Stimulated activated CD8-positive, alpha-beta memory T cell treated with anti-CD3 and anti-CD28 coated beads, Interleukin-4, amount 100 ng/mL, for 4 hours (primary cell): Measurements from ENCODE around the gene SMARCA4.

Source experiments
- DNase-seq, 2 donors: peaks; one replicate each; pipeline ENCODE4 v3.0.0-alpha.2; 2020; ENCODE audit warnings: low read depth in 2 of 2, low spot score in 1 of 2

Gene SMARCA4

DNA sequence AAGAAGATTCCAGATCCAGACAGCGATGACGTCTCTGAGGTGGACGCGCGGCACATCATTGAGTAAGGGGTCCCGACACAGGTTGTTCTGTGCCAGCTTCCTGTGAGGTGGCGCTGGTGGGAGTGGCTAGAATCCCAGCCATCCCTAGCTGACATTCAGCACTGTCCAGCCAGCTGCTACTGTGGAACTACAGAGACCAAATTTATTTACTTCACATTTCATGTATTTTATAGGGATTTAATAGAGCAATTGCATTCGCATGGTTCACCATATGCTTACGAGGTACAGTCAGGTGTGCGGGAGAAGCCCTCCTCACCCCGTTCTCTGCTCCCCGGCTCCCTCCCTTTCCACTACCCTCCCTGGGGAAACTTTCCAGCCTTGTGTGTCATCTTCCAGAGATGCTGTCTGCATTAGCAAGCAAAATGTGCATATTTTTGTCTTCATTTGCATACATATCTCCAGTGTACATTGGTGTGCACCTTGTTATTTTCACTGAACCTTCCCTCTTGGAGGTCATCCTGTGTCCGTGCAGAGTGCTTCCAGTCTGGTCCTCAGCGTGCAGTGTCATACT lies 47.2 kb downstream of the SMARCA4 start:
- no peak for DNase-seq

DNA sequence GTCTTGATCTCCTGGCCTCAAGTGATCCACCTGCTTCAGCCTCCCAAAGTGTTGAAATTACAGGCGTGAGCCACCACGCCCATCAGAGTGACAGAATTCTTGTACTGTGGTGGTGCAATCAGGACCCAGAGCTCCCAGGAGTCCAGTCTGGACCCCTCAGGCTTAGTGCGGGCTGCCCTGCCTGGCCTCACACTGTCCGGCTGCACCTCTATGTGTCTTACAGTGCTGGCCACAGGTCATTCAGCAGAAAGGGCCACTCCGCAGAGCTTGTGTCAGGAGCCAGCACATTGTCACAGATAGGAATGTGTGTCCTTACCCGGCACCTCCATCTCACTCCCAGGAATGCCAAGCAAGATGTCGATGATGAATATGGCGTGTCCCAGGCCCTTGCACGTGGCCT lies 49.2 kb downstream of the SMARCA4 start:
- no peak for DNase-seq

DNA sequence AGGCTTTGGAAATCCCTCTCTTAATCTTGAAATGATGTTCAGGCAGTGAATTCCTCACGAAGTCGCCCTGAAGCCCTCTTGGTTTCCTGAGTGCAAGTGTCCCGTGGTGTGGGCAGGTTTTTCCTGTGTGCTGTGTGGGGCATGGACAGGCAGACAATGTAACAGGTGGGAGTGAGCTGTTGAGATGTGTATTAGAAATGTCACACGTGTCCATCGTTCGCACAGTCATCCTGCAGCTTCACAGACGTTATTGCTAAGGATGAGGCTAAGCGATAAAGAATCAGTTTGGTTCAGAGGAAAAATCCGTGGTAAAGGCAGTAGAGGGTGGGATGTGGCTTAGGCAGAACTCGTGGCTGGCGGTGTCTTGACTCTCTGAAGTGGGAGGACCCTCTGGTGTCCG lies 51.7 kb downstream of the SMARCA4 start:
- no peak for DNase-seq

DNA sequence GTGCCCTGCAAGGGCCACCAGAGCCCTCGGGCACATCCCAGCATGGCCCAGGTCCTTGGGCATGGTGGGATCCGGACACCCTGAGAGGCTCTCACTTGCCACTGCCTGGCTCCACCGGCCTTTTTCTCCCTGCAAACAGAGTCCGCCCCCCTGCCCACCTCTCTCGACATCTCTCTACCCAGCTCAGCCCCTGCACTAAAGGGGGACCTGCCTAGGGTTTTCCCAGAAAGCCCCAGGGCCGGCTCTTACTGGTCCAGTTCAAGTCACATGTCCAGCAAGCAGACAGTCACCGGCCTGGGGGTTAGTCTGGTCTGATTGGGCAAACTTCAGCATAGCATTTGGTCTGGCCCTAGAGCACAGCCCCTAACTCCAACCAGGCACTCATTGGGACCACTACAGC lies 52.9 kb downstream of the SMARCA4 start:
- DNase-seq, result no peak

DNA sequence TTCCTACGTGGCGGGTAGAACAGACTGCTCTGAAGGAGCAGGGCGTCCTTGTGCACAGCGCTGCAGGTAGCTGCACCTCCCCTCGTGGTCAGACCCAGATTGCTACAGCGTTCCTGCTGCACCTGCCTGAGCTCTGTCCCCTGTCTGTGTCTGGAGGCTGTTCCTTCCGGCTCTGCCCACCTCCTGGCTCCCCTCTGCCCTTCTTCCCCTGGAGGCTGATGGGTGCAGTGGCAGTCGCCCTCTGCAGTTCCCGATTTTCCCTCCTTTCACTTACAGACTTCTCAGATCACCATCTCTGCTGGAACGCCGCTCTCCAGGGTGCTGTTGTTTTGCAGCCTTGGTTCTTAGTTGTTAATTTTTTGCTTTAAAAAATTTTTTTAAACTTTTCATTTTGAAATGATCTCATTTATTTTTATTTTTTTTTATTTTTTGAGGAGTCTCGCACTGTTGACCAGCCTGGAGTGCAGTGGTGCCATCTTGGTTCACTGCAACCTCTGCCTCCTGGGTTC lies 53.6 kb downstream of the SMARCA4 start:
- DNase-seq, result no peak

DNA sequence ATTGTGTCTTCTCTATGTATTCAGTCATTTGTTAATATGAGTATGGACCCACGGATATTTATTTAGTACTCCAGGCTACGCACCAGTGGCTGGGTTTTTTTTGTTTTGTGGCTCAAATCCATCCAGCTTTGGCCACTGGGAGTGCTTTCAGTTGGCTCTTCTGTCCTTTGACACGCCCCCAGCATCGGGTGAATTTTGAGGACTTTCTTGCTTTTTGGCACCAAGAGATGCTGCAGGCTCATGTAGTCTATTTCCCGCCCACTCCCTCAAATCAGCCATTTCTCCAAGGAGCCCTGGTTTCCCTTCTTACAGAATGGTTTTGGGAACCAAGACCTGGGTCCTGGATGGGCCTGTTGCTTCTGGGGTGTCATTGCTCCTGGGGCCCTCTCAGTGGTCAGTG lies 55.8 kb downstream of the SMARCA4 start:
- no peak for DNase-seq

DNA sequence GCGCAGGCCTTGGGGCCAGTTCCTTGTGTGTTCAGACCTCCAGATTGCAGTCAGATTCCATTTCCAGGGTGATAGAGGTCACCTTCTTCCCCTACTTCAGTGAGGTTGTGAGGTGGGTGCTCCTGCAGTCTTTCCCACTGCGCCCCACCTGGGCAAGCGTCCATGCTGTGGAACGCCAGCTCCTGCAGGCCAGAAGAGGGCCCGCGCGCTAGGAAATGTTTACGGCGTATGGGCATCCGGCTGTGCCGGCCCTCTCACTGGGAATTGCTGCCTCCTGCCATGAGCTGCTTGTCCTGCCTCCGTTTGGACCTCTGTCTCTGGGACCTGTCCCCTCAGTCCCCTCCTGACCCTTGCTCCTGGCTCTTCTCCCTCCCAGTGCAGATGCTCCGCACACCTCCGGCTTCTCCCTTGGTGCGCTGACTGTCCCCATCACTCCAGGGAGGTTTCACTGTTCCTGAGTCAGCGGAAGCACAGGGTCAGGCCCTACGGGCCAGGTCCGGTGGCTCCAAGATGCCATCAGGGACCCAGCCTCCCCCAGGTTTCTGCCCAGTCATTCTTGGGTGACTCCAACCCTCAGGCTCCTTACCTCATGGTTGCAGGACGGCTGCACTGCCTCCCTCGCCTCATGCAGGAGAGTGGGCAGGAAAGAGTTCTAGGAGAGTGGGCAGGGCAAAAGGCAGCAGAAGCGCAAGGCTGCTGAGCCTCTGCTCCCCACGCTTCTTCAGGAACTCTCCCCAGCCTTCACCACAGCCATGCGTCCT lies 56.6 kb downstream of the SMARCA4 start:
- no peak for DNase-seq

DNA sequence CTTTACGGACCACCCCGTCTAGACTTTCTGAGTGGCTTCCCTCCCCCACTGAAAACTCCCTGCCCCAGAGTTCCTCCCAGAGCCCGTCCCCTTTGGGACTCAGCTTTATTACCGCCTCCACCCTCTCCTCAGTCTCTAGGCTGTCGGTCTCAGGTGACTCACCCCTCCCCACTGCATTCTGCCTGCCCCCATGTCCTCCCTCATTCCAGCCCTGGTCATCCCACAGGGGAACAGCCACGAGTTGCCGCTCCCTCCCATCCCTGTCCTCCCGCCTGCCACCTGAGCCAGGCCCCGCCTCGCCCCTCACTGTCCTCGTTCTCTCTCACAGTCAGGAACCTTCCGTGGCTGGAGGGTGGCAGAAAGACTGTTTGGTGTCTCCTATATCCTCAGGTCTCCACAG lies 57.3 kb downstream of the SMARCA4 start:
- DNase-seq, result no peak

DNA sequence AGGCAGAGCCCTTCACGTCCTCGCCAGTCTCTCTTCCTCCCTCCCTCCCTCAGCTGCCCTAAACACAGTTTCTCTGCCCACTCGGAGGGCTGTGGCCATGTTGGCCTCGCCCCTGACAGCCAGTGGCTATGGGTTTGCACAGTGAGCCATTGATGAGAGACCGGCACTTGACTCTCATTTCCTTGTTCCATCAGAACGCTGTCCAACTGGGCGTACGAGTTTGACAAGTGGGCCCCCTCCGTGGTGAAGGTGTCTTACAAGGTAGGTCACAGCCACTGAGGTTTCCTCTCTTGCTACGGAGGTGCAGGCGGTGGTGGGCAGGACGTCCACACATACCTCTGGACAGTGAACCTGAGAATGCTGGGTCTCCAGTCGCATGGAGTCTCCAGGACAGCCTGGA lies 57.9 kb downstream of the SMARCA4 start:
- DNase-seq, result no peak

DNA sequence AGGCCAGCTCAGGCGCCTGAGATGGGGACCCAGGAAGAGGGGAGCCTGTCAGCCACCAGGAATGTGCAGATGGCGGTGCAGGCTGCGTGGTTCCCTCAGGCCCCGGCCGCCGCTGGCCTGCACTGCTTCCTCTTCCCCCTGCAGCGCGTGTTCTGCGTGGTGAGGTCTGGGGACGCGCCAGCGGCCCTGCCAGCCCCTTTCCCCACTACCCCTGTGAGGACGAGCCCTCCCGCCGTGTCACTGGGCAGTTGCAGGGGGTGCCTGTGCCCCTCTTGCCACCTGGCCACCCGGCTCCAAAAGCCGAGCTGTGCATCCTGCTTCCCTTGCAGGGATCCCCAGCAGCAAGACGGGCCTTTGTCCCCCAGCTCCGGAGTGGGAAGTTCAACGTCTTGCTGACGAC lies 58.4 kb downstream of the SMARCA4 start:
- no peak for DNase-seq

DNA sequence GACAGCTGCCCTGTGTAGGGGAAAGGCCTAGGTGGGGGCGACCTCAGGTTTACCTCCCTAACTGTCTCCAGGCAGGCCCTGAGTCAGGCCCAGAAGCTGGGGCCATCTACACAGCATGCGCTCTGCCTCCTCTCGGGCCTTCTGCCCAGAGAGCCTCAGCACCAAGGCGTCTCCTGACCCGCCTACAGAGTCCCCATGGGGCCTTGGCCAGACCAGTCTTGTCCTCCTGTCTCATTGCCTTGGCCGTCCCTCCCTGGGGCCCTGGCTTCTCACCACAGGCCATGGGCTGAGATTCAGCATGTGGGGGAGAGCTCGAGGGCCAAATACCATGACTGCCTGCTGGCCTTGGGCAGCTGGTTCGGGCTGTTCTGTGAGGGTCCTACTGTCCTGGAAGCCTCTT lies 59.0 kb downstream of the SMARCA4 start:
- DNase-seq, result no peak

DNA sequence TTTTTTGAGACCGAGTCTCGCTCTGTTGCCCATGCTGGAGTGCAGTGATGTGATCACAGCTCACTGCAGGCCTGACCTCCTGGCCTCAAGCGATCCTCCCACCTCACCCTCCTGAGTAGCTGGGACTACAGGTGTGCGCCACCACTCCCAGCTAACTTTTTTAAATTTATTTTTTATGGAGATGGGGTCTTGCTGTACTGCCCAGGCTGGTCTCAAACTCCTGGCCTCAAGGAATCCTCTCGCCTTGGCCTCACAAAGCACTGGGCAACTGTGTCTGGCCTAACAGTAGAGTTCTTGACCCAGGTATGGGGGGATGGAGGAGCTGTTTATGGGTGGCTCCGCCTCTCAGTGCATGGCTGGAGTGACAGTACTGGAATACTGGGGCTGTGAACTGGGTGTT lies 59.6 kb downstream of the SMARCA4 start:
- no peak for DNase-seq

DNA sequence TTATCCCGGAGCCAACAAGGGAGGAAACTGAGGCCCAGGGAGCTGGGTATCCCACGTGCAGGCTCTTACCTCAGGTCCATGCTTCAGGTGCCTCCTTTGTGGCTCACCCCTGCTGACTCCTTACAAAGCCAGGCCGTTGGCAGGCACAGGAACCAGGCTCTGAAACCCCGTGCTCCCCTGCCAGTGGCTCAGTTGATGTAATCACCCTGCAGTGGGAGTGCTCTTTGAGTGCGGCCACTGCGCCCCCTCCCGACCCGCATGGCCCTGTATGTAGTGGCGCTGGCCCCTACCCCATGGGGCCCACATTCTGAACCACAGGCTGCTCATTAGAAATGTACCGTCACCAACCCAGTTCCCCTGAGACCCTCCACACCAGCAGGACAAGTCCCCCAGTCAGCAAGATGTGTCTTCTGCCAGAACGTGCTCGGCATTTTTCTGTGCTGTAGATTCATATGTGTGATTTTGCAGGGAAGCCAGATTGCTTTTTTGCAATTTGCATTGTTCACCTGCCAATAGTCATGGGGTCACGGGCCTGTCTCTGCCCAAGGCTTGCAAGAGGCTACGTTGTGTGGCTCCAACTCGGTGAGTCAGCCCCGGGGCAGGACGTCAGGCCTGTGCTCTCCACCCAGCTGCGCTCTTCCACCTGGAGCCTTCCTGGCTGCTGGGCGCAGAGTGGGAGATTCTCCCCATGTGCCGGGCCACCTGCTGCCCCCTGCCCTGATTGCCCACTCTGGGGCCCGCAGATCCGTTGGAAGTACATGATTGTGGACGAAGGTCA lies 60.3 kb downstream of the SMARCA4 start:
- DNase-seq, result no peak

DNA sequence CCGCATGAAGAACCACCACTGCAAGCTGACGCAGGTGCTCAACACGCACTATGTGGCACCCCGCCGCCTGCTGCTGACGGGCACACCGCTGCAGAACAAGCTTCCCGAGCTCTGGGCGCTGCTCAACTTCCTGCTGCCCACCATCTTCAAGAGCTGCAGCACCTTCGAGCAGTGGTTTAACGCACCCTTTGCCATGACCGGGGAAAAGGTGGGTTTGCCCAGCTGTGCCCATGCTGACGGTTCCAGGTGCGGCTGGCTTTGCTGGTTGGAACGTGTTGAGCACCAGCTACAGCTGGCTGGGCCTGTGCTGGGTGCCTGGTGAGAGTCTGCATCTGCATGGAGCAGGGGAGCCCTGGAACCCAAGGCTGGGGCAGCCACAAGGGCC lies 60.9 kb downstream of the SMARCA4 start:
- no peak for DNase-seq

DNA sequence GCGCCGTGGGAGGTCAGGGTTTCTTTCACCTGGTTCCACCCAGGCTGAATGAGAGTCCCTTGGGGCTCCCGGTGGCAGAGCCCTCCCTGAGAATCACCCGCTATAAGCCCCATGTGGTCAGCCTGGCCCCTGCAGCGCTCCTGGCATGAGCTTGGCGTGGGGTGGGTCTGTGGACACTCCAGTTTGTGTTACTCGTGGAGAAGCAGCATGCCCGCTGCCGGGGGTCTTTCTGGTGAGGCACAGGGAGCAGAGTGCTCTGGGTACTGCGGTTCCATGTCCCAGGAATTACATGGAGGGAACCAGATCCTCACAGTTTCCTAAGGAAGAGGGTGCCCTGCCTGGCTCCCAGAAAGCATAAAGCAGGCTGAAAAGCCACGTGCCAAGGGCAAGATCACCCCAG lies 62.2 kb downstream of the SMARCA4 start:
- DNase-seq, result no peak

DNA sequence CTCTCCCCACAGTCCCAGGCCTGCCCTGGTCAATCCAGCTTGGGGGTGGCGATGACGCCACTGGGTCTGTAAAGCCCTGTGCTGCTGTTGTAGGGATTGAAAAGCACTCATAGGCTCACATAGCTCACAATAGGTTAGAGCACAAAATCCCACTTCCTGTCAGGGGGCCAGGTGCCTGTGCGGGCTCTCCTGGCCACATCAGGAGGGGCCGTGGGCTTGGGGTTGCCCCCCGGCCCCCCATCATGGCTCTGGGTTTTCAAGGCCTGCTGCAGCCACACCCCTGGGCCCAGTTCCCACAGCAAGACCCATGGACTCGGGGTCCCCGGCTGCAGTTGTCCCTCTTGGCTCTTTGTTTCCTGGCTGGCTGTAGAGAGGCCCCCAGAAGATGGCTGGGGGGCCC lies 62.9 kb downstream of the SMARCA4 start:
- no peak for DNase-seq

DNA sequence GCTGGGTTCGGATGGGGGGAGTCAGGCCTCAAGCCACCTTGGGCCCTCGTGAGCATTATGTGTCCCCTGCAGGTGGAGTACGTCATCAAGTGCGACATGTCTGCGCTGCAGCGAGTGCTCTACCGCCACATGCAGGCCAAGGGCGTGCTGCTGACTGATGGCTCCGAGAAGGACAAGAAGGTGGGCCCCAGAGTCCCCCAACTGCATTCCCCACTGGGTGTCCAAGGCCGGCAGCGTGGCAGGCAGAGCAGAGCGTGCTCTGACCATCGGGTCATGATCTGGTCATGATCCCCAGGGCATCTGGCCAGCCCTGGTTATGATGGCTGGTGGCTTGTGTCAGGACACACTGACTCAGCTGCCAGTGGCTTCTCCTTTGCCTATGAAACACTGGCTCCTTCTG lies 63.4 kb downstream of the SMARCA4 start:
- no peak for DNase-seq

DNA sequence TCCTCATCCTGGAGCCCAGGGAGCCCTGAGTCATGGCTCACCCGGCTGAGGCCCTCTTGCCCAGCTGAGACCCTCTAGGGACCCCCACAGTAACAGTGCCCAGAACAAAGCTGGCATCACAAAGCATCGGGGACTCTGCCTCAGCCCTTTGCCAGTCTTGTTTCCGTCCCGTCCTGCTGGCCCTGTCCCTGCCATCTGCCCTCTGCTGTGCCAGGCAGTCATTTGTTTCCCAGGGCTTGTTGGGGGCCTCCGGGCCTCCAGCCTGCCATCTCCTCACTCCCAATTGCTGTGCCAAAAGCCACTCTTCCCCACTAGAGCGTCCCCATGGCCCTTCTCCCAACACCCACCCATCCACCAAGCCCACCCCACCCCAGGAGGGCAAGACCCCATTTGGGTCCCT lies 64.2 kb downstream of the SMARCA4 start:
- DNase-seq, result no peak

DNA sequence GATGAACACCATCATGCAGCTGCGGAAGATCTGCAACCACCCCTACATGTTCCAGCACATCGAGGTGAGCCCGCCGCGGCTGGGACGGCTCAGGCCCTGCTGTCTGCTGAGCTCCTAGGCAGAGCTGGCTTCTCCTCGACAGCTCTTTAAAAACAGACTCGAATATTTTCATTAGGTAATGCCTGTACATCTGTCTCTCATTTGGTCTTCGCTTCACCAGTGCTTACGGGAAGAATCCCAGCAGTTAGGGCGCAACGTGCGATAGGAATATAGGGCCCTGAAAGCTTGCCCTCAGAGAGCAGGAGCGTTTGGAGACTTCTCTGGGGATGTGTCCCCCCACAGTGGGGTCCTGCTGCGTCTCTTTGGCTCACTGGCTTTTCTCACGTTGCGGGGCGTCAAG lies 64.6 kb downstream of the SMARCA4 start:
- no peak for DNase-seq

DNA sequence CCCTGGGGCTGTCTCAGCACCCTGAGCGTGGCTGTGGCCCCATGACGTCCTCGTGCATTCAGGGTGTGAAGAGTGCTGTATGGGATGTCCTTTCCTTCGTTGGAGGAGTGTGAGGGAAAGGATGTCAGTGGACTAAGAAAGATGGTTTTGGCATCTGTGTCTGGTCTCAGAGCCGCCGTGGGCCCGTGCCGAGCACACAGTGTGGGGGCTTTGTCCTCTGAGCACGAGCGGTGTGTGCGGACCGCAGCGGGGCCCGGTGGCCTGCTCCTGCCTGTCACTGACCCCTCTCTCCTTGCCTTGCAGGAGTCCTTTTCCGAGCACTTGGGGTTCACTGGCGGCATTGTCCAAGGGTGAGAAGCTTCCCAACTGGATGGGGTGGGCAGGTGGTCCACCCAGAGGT lies 65.2 kb downstream of the SMARCA4 start:
- no peak for DNase-seq

DNA sequence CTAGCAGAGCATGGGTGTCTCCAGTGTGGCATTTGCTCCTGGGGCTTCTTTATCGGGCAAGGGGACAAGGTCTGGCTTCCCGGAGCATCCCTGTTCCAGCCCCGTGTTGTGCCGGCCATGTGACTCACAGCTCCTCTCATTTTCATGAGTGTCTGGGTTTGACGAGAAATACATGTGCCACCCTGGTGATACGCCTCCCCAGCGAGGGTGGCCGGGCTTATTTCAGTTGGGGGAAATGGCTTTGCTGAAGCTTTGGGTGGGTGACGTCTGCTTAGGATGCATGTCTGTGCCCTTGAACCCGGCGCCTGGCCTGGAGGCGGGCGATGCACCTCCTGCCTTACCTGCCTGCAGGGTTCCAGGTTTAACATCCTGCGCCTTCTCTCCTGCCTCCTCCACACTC lies 66.6 kb downstream of the SMARCA4 start:
- DNase-seq, result no peak

DNA sequence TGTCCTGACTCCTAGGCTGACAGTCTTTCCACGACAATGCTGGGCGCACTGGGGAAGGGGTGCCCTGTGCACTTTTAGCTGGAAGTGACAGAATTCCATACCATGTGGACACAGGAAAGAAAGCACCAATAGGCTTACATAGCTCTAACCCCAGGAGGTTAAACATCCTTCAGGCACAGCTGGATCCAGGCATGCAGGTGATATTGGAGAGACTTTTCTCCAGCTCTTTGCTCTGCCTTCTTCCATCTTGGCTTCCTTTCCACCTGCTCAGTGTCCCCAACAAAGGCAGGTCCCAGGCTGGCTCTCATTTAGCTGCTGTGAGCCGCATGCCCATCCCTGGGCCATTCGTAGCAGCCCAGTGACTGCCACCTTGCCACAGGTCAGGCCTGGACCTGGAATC lies 67.3 kb downstream of the SMARCA4 start:
- DNase-seq, result no peak
